ENCODE results near the gene S100A1.

DNA sequence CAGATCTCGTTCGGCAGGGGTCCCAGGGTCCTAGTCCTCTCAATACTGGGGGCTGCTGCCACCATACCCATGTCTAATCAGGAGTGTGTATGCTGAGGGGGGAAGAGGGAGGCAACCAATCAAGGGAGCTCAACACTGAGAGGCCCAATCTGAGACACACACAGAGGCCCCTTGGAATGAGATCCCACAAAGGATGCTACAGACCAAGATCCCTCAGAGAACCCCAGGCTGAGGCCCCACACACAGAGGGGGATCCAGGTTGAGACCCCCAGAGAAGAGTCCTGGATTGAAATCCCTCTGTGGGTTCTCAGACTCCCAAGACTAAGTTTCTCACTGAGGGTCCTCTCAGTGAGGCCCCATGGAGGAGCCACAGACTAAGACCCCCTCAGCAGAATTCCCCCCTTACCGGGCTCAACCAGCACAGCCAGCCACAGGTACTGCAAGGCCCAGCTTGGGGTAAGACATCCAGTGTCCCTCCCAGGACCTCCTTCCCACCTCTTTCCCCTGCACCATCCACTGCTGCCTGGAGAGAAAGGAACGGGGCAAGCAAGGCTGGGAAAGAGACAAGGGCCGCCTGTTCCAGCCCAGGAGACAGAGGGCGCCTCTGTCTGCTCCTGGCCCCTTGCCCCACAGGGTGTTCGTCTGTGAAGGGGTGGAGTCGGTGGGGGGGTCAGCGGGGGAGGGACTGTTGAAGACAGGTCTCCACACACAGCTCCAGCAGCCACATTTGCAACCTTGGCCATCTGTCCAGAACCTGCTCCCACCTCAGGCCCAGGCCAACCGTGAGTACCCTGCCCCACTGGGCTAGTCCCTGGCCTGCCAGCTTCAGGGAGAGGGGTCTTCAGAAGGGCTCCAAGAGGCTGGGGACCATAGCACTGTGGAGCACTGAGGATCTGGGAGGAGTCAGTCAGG, at the start of gene S100A1:
- TF ChIP-seq CTCF (IDR thresholded peaks at IDR 0.05) = no peak
- TF ChIP-seq POLR2A (IDR thresholded peaks at IDR 0.05) = no peak
- TF ChIP-seq EP300 (IDR thresholded peaks at IDR 0.05) = no peak
